ENCODE results near the gene HECTD1. TPM values are rescaled to one million over a fixed set of nuclear protein-coding genes. Genes with fewer than 3 reads are reported as not detected.
A peak's percentile ranks its signal among the peaks of the same experiment; 100 is the strongest.

Gene HECTD1
- total RNA-seq, 1 experiment from 2014 or later: 88.5 TPM

DNA sequence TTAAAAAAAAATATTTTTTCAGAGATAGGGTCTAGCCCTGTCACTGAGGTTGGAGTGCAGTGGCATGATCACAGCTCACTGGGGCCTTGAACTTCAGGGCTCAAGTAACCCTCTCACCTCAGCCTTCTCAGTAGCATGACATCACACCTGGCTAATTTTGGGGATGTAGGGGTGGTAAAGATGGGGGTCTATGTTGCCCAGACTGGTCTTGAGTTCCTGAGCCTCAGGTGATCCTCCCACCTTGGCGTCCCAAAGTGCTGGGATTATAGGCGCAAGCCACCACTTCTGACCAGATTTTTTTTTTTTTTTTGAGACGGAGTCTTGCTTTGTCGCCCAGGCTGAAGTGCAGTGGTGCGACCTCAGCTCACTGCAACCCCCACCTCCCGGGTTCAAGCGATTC lies 80.9 kb downstream of the HECTD1 start:
- ChIA-PET CTCF (no interaction called here), POLR2A (no interaction called here)
- no peak overlapping the region for H3K27ac Mint-ChIP-seq
- H3K27me3 Mint-ChIP-seq (ENCODE audit: low read depth): no peaks in the 10 kb centered on the region
- ATAC-seq: no peak
- H3K4me3 Mint-ChIP-seq: no peak overlapping the region
- TF ChIP-seq ETV6 (CRISPR knock-in tag; IDR thresholded peaks at IDR 0.05): no peak
- no peak for TF ChIP-seq FOXJ3 (CRISPR knock-in tag; IDR thresholded peaks at IDR 0.05; ENCODE audit: borderline replicate concordance)
- no peak for DNase-seq (ENCODE audit: low spot score)
- peaks cover 37% of the 10 kb centered on the region for H3K36me3 Mint-ChIP-seq
- no peaks in the 10 kb centered on the region for H3K9me3 Mint-ChIP-seq
- peaks cover 23% of the 10 kb centered on the region for H3K4me1 Mint-ChIP-seq

DNA sequence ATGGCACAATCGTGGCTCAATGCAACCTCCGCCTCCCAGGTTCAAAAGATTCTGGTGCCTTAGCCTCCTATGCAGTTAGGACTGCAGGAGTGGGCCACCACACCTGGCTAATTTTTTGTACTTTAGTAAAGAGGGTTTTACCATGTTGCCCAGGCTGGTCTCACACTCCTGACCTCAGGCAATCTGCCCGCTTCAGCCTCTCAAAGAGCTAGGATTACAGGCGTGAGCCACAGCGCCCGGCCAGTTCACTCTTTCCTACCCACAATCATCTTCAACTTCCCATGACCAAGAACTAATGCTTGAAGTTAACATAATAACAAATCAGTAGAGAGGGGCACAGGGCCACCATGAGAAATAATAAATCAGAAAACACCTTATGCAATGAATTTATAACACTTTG lies 82.4 kb downstream of the HECTD1 start:
- ATAC-seq (no peak), DNase-seq (ENCODE audit: low spot score) (no peak)
- ChIA-PET CTCF (no interaction called here), POLR2A (no interaction called here)
- Mint-ChIP-seq H3K36me3 (peaks cover 36% of the 10 kb centered on the region), H3K9me3 (no peaks in the 10 kb centered on the region), H3K4me1 (peaks cover 23% of the 10 kb centered on the region), H3K27ac (no peak overlapping the region), H3K4me3 (no peak overlapping the region), H3K27me3 (ENCODE audit: low read depth) (no peaks in the 10 kb centered on the region)
- no peak for TF ChIP-seq RELA (CRISPR knock-in tag; IDR thresholded peaks at IDR 0.05; ENCODE audit: borderline replicate concordance)

DNA sequence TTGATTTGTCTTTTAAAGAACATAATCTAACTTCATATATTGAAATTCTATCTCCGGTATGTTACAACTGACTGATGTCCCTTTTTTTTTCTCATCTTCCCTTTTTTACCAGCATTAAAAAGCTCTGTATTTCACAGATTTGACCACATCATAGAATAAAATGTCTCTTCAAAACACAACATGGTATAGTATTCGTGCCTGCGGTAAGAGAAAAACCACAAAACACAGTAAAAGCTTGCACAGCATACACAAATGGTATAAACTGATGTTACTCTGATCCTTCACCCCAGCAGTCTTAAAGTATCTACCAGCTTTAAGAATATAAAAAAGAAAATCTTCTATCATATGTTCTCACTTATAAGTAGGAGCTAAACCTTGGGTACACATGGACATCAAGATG lies 83.4 kb downstream of the HECTD1 start:
- TF ChIP-seq NFATC4 (CRISPR knock-in tag; IDR thresholded peaks at IDR 0.05) (no peak), ZBTB21 (CRISPR knock-in tag; IDR thresholded peaks at IDR 0.05; ENCODE audit: borderline replicate concordance) (no peak), GRHL2 (CRISPR knock-in tag; IDR thresholded peaks at IDR 0.05; ENCODE audit: insufficient replicate concordance, severe bottlenecking) (no peak), ZNF416 (CRISPR knock-in tag; IDR thresholded peaks at IDR 0.05) (no peak), JAZF1 (CRISPR knock-in tag; IDR thresholded peaks at IDR 0.05) (no peak), ZMAT4 (CRISPR knock-in tag; IDR thresholded peaks at IDR 0.05) (no peak), USF1 (CRISPR knock-in tag; IDR thresholded peaks at IDR 0.05) (no peak), MYBL2 (CRISPR knock-in tag; IDR thresholded peaks at IDR 0.05) (no peak), FOXP1 (CRISPR knock-in tag; IDR thresholded peaks at IDR 0.05; ENCODE audit: borderline replicate concordance) (no peak)
- TF ChIP-seq, protein P1, sequence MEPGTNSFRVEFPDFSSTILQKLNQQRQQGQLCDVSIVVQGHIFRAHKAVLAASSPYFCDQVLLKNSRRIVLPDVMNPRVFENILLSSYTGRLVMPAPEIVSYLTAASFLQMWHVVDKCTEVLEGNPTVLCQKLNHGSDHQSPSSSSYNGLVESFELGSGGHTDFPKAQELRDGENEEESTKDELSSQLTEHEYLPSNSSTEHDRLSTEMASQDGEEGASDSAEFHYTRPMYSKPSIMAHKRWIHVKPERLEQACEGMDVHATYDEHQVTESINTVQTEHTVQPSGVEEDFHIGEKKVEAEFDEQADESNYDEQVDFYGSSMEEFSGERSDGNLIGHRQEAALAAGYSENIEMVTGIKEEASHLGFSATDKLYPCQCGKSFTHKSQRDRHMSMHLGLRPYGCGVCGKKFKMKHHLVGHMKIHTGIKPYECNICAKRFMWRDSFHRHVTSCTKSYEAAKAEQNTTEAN (CRISPR knock-in tag; IDR thresholded peaks at IDR 0.05): no peak
- H3K36me3 Mint-ChIP-seq: peaks cover 40% of the 10 kb centered on the region

DNA sequence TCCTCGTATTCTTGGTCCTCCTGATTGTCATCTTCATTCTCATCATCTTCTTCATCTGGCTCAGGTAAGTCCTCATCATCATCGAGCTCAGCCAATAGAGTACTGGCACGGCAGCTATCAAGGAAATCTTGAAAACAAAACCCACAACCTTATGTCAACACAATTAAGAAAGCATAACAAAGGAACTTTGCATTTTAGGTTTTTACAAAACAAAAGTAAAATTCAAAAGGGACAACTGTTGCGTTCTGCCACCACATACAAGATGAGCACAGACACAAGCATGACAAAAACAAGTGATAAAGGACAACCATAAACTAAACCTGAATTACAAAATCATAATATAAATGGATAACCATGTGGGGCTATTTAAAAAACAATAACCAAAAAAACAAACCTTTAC lies 84.7 kb downstream of the HECTD1 start:
- H3K9me3 Mint-ChIP-seq: no peaks in the 10 kb centered on the region
- DNase-seq (ENCODE audit: low spot score) (no peak), ATAC-seq (peak; percentile 76)
- peaks cover 23% of the 10 kb centered on the region for H3K4me1 Mint-ChIP-seq
- H3K4me3 Mint-ChIP-seq: no peak overlapping the region
- peaks cover 34% of the 10 kb centered on the region for H3K36me3 Mint-ChIP-seq
- peak overlapping the region; percentile 6; the same call in 1 of the 2 replicates for H3K27ac Mint-ChIP-seq
- no peaks in the 10 kb centered on the region for H3K27me3 Mint-ChIP-seq (ENCODE audit: low read depth)
- CTCF ChIA-PET: no interaction called here
- TF ChIP-seq, protein P2, sequence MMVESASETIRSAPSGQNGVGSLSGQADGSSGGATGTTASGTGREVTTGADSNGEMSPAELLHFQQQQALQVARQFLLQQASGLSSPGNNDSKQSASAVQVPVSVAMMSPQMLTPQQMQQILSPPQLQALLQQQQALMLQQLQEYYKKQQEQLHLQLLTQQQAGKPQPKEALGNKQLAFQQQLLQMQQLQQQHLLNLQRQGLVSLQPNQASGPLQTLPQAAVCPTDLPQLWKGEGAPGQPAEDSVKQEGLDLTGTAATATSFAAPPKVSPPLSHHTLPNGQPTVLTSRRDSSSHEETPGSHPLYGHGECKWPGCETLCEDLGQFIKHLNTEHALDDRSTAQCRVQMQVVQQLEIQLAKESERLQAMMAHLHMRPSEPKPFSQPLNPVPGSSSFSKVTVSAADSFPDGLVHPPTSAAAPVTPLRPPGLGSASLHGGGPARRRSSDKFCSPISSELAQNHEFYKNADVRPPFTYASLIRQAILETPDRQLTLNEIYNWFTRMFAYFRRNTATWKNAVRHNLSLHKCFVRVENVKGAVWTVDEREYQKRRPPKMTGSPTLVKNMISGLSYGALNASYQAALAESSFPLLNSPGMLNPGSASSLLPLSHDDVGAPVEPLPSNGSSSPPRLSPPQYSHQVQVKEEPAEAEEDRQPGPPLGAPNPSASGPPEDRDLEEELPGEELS (CRISPR knock-in tag; IDR thresholded peaks at IDR 0.05): 0 out of 2 replicates have a peak, but pooled peaks have one; percentile 15
- no peak for TF ChIP-seq ZNF232 (CRISPR knock-in tag; IDR thresholded peaks at IDR 0.05)
- POLR2A ChIA-PET: no interaction called here

More for the DNA sequence above, 83.4 kb downstream of the HECTD1 start:
- H3K27ac Mint-ChIP-seq: no peak overlapping the region
- no peaks in the 10 kb centered on the region for H3K27me3 Mint-ChIP-seq (ENCODE audit: low read depth)
- no peak for DNase-seq (ENCODE audit: low spot score)
- POLR2A ChIA-PET: no interaction called here
- no peaks in the 10 kb centered on the region for H3K9me3 Mint-ChIP-seq
- no peak for ATAC-seq
- H3K4me1 Mint-ChIP-seq: peaks cover 23% of the 10 kb centered on the region
- CTCF ChIA-PET: no interaction called here
- H3K4me3 Mint-ChIP-seq: no peak overlapping the region

Data from WTC11 (cell line).